ENCODE measurements around the gene ASPHD2.

DNA sequence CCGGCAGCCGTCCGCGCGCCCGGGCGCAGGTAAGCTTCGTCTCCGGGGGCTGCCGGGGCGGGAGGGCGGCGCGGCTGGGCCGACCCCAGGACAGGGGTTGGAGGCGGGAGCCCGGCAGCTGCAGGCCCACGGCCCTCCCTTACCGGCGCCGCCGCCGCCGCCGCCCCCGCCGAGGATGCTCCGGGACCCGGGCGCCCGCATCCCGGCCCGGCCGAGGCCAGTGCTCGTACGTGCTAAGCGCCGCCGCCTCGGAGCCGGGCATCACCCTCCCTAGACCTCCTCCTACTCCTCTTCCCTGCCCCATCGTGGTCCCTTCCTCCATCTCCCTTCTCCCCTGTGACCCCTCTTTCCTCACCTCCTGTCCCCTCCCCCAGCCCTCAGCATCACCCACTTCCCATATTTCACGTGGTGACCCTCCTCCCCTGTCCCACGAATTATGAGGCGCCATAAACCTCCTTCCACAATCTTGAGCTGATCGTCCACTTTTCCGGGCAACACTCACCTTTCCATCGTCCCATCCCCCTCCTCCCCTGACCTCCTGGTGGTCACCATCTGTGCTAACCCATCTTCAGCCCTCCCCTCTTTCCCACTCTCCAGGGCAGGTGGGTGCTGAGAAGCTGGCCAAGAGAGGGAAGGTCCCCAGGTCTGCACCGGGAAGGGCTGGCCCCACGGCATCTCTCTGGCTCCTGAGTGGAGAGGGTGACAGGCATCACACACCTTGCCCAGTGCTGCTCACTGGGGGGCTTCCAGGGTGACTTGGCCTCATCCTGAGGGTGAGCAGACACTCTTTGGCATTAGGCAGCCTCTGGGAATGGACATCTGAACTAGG lies 612 bp downstream of the ASPHD2 start:
- TF ChIP-seq, protein P1, sequence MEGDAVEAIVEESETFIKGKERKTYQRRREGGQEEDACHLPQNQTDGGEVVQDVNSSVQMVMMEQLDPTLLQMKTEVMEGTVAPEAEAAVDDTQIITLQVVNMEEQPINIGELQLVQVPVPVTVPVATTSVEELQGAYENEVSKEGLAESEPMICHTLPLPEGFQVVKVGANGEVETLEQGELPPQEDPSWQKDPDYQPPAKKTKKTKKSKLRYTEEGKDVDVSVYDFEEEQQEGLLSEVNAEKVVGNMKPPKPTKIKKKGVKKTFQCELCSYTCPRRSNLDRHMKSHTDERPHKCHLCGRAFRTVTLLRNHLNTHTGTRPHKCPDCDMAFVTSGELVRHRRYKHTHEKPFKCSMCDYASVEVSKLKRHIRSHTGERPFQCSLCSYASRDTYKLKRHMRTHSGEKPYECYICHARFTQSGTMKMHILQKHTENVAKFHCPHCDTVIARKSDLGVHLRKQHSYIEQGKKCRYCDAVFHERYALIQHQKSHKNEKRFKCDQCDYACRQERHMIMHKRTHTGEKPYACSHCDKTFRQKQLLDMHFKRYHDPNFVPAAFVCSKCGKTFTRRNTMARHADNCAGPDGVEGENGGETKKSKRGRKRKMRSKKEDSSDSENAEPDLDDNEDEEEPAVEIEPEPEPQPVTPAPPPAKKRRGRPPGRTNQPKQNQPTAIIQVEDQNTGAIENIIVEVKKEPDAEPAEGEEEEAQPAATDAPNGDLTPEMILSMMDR (IDR thresholded peaks at IDR 0.05) = no peak
- no peak for TF ChIP-seq POLR2A (IDR thresholded peaks at IDR 0.05)
